Activated CD8-positive, alpha-beta memory T cell treated with anti-CD3 and anti-CD28 coated beads, Interleukin-2, amount 50 U/mL, for 24 hours (primary cell): ENCODE data around the gene FOXN1.
A peak's percentile ranks its signal among the peaks of the same experiment; 100 is the strongest.

Experiments used
- DNase-seq: peaks from one replicate; pipeline ENCODE4 v3.0.0-alpha.2; 2020; ENCODE audit errors: extremely low read depth

The FOXN1 gene

GRCh38 chr17:28547623-28548416 is 41.7 kb downstream of the FOXN1 start:
- peak; percentile 44 for DNase-seq

GRCh38 chr17:28548417-28549130 is 42.4 kb downstream of the FOXN1 start:
- DNase-seq: no peak

GRCh38 chr17:28549236-28550132 is 43.3 kb downstream of the FOXN1 start:
- no peak for DNase-seq

GRCh38 chr17:28550858-28551257 is 44.7 kb downstream of the FOXN1 start:
- no peak for DNase-seq

GRCh38 chr17:28551421-28552175 is 45.5 kb downstream of the FOXN1 start:
- no peak for DNase-seq

GRCh38 chr17:28552176-28552999 is 46.2 kb downstream of the FOXN1 start, which contains the start of gene UNC119:
Gene UNC119 (minus strand): TSS chr17:28552624. CDS start chr17:28552557, 67 bp downstream.
- peak; percentile 19 for DNase-seq

- no peak for DNase-seq
Measured at GRCh38 chr17:28553000-28553505, 46.9 kb downstream of the FOXN1 start.

GRCh38 chr17:28554565-28554964 is 48.4 kb downstream of the FOXN1 start:
- DNase-seq: no peak

GRCh38 chr17:28555022-28555421 is 48.9 kb downstream of the FOXN1 start:
- no peak for DNase-seq

- no peak for DNase-seq
Measured at GRCh38 chr17:28563475-28563874, 57.3 kb downstream of the FOXN1 start.

GRCh38 chr17:28567604-28568003 is 61.5 kb downstream of the FOXN1 start:
- DNase-seq: no peak

- DNase-seq: no peak
Measured at GRCh38 chr17:28569446-28569845, 63.3 kb downstream of the FOXN1 start.

GRCh38 chr17:28570716-28571360 is 64.7 kb downstream of the FOXN1 start:
- DNase-seq: no peak

GRCh38 chr17:28571361-28572122 is 65.4 kb downstream of the FOXN1 start, which contains the start of gene PIGS:
Gene PIGS (minus strand): TSS chr17:28571524. CDS start chr17:28571496, 28 bp downstream.
- DNase-seq: peak; percentile 84

GRCh38 chr17:28572259-28573039 is 66.3 kb downstream of the FOXN1 start:
- DNase-seq: no peak

- no peak for DNase-seq
Measured at GRCh38 chr17:28573040-28573380, 66.9 kb downstream of the FOXN1 start.

GRCh38 chr17:28573521-28573920 is 67.4 kb downstream of the FOXN1 start:
- no peak for DNase-seq

- DNase-seq: no peak
Measured at GRCh38 chr17:28573966-28574480, 67.9 kb downstream of the FOXN1 start.
